Astrocyte (in vitro differentiated cells and primary cell): ENCODE results near the gene UBE2E1. TPM values are rescaled to one million over a fixed set of nuclear protein-coding genes. Genes with fewer than 3 reads are reported as not detected.
A peak's percentile ranks its signal among the peaks of the same experiment; 100 is the strongest.

Experiments used
- DNase-seq: peaks from one replicate; pipeline ENCODE4 v3.0.0-alpha.2; 2010; ENCODE audit warnings: low read depth
- FAIRE-seq: peaks from 2 replicates; lab custom pipeline; 2011; peaks lifted over from hg19 to GRCh38; lab: Jason Lieb, UNC
- H2AFZ ChIP-seq: 2 replicates; pipeline ENCODE4 v1.6.0; 2012; ENCODE audit warnings: low read depth, low read length, inconsistent platforms
- H3K27ac ChIP-seq: 2 replicates; pipeline ENCODE4 v1.5.1; 2011; ENCODE audit warnings: low read depth, low read length, inconsistent platforms
- H3K27me3 ChIP-seq: 2 replicates; pipeline ENCODE4 v1.6.0; 2011; ENCODE audit warnings: low read length, inconsistent platforms; ENCODE audit not compliant: insufficient read depth
- H3K36me3 ChIP-seq: 2 replicates; pipeline ENCODE4 v1.5.1; 2011; ENCODE audit warnings: low read length, inconsistent platforms; ENCODE audit not compliant: insufficient read depth
- H3K4me1 ChIP-seq: 2 replicates; pipeline ENCODE4 v1.5.1; 2011; ENCODE audit warnings: low read length, inconsistent platforms; ENCODE audit not compliant: insufficient read depth
- H3K4me2 ChIP-seq: 2 replicates; pipeline ENCODE4 v1.6.0; 2012; ENCODE audit warnings: low read length, inconsistent platforms
- H3K4me3 ChIP-seq: 2 replicates; pipeline ENCODE4 v1.5.1; 2011; ENCODE audit warnings: low read depth, mild to moderate bottlenecking, low read length, inconsistent platforms; ENCODE audit not compliant: insufficient read depth
- H3K79me2 ChIP-seq: 2 replicates; pipeline ENCODE4 v1.6.0; 2012; ENCODE audit warnings: mild to moderate bottlenecking, low read length, inconsistent platforms; ENCODE audit not compliant: insufficient read depth
- H3K9ac ChIP-seq: 2 replicates; pipeline ENCODE4 v1.6.0; 2012; ENCODE audit warnings: mild to moderate bottlenecking, low read length, inconsistent platforms
- H3K9me3 ChIP-seq: 2 replicates; pipeline ENCODE4 v1.5.1; 2012; ENCODE audit warnings: low read depth, mild to moderate bottlenecking, low read length, inconsistent platforms; ENCODE audit not compliant: insufficient read depth
- H4K20me1 ChIP-seq: 2 replicates; pipeline ENCODE4 v1.6.0; 2012; ENCODE audit warnings: low read length, inconsistent platforms; ENCODE audit not compliant: insufficient read depth
- H3K27ac Mint-ChIP-seq: one replicate; pipeline ENCODE4 v1.8.0; 2021; ENCODE audit warnings: mild to moderate bottlenecking, mixed read lengths; ENCODE audit not compliant: unreplicated experiment
- H3K27me3 Mint-ChIP-seq: one replicate; pipeline ENCODE4 v1.8.0; 2021; ENCODE audit warnings: low read depth, mixed read lengths; ENCODE audit not compliant: unreplicated experiment
- H3K36me3 Mint-ChIP-seq: one replicate; pipeline ENCODE4 v1.8.0; 2021; ENCODE audit warnings: low read depth, mixed read lengths; ENCODE audit not compliant: unreplicated experiment
- H3K4me1 Mint-ChIP-seq: one replicate; pipeline ENCODE4 v1.8.0; 2021; ENCODE audit warnings: low read depth, mixed read lengths; ENCODE audit not compliant: unreplicated experiment
- H3K4me3 Mint-ChIP-seq: one replicate; pipeline ENCODE4 v1.8.0; 2021; ENCODE audit warnings: mild to moderate bottlenecking, moderate library complexity, mixed read lengths; ENCODE audit not compliant: unreplicated experiment
- H3K9me3 Mint-ChIP-seq: one replicate; pipeline ENCODE4 v1.8.0; 2021; ENCODE audit warnings: mild to moderate bottlenecking, mixed read lengths; ENCODE audit not compliant: unreplicated experiment
- EZH2 ChIP-seq: IDR thresholded peaks from 2 replicates; pipeline ENCODE4 v1.6.1; 2012; ENCODE audit warnings: mild to moderate bottlenecking, low read length, inconsistent platforms; ENCODE audit not compliant: insufficient read depth
- total RNA-seq: library from RNA; stranded (reverse); gene quantifications from 2 replicates; pipeline ENCODE4 v1.2.1, GENCODE V29; 2021
- TF ChIP-seq, protein P1 (sequence below): IDR thresholded peaks from 2 replicates; pipeline ENCODE4 v1.5.1; 2011; ENCODE audit warnings: low read depth, mild to moderate bottlenecking, inconsistent platforms, low read length, moderate library complexity; ENCODE audit not compliant: insufficient read depth

UBE2E1 gene
- total RNA-seq, 1 donor from 2014 or later: 150 TPM

DNA sequence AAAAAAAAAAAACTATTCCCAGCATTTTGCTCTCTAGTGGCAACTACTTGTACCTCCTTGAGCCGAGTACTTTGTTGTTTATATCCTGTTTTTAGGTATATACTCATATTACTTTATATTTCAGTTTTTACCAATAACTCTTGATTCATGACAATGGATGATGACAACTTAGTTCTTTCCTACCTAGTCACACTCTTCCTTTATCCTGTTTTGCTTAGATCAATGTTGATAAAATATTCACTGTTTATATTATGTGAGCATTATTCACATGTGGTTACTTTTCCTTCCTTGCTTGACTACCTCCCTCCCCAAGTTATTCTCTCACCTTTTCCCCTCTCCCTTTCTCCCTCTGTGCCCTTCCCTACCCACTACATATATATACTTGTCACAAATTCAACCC, 57.3 kb downstream of the UBE2E1 start:
- FAIRE-seq (no peak), DNase-seq (peak; percentile 32)
- H3K27me3 Mint-ChIP-seq: no peaks in the 10 kb centered on the region
- H3K27ac Mint-ChIP-seq: no peak overlapping the region
- Histone ChIP-seq H3K4me2 (no peak overlapping the region), H3K9ac (no peak overlapping the region), H3K4me3 (no peak overlapping the region), H4K20me1 (peaks cover 79% of the 10 kb centered on the region), H2AFZ (no peak overlapping the region), H3K9me3 (no peaks in the 10 kb centered on the region), H3K79me2 (peaks cover 62% of the 10 kb centered on the region), H3K27me3 (no peaks in the 10 kb centered on the region), H3K36me3 (no peaks in the 10 kb centered on the region), H3K27ac (no peak overlapping the region), H3K4me1 (peaks cover 14% of the 10 kb centered on the region)
- peaks cover 21% of the 10 kb centered on the region for H3K36me3 Mint-ChIP-seq
- H3K4me1 Mint-ChIP-seq: peaks cover 46% of the 10 kb centered on the region
- TF ChIP-seq EZH2: no peak
- TF ChIP-seq, protein P1, sequence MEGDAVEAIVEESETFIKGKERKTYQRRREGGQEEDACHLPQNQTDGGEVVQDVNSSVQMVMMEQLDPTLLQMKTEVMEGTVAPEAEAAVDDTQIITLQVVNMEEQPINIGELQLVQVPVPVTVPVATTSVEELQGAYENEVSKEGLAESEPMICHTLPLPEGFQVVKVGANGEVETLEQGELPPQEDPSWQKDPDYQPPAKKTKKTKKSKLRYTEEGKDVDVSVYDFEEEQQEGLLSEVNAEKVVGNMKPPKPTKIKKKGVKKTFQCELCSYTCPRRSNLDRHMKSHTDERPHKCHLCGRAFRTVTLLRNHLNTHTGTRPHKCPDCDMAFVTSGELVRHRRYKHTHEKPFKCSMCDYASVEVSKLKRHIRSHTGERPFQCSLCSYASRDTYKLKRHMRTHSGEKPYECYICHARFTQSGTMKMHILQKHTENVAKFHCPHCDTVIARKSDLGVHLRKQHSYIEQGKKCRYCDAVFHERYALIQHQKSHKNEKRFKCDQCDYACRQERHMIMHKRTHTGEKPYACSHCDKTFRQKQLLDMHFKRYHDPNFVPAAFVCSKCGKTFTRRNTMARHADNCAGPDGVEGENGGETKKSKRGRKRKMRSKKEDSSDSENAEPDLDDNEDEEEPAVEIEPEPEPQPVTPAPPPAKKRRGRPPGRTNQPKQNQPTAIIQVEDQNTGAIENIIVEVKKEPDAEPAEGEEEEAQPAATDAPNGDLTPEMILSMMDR: no peak
- H3K9me3 Mint-ChIP-seq: peaks cover 2% of the 10 kb centered on the region
- peak overlapping the region; percentile 54 for H3K4me3 Mint-ChIP-seq

DNA sequence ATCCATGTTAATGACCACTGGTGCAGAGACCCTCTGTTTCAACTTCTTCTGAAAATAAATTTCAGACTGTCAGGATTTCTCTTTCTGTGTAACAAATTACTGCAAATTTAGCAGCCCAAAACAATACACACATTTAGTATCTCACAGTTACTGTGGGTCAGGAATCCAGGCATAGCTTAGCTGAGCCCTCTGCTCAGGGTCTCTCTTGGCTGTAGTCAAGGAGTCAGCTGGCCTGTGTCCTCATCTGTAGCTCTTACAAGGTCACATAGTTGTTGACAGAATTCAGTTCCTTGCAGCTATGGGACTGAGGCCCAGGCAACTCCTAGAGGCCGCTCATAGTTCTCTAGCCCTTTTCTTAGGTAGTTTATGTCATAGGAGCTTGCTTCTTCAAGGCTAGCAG, 59.2 kb downstream of the UBE2E1 start:
- H3K4me1 Mint-ChIP-seq: peaks cover 41% of the 10 kb centered on the region
- H3K4me2 ChIP-seq: no peak overlapping the region
- no peak overlapping the region for H3K4me3 Mint-ChIP-seq
- H3K9ac ChIP-seq: no peak overlapping the region
- peaks cover 2% of the 10 kb centered on the region for H3K9me3 Mint-ChIP-seq
- H3K9me3 ChIP-seq: no peaks in the 10 kb centered on the region
- H3K27ac Mint-ChIP-seq: no peak overlapping the region
- H3K27me3 Mint-ChIP-seq: no peaks in the 10 kb centered on the region
- H3K27ac ChIP-seq: no peak overlapping the region
- H3K79me2 ChIP-seq: peaks cover 53% of the 10 kb centered on the region
- TF ChIP-seq EZH2: no peak
- TF ChIP-seq, protein P1: no peak
- DNase-seq (no peak), FAIRE-seq (no peak)
- H3K4me1 ChIP-seq: peaks cover 10% of the 10 kb centered on the region
- H3K4me3 ChIP-seq: no peak overlapping the region
- H3K27me3 ChIP-seq: no peaks in the 10 kb centered on the region
- no peaks in the 10 kb centered on the region for H3K36me3 ChIP-seq
- peaks cover 21% of the 10 kb centered on the region for H3K36me3 Mint-ChIP-seq
- H2AFZ ChIP-seq: no peak overlapping the region
- peaks cover 80% of the 10 kb centered on the region for H4K20me1 ChIP-seq

DNA sequence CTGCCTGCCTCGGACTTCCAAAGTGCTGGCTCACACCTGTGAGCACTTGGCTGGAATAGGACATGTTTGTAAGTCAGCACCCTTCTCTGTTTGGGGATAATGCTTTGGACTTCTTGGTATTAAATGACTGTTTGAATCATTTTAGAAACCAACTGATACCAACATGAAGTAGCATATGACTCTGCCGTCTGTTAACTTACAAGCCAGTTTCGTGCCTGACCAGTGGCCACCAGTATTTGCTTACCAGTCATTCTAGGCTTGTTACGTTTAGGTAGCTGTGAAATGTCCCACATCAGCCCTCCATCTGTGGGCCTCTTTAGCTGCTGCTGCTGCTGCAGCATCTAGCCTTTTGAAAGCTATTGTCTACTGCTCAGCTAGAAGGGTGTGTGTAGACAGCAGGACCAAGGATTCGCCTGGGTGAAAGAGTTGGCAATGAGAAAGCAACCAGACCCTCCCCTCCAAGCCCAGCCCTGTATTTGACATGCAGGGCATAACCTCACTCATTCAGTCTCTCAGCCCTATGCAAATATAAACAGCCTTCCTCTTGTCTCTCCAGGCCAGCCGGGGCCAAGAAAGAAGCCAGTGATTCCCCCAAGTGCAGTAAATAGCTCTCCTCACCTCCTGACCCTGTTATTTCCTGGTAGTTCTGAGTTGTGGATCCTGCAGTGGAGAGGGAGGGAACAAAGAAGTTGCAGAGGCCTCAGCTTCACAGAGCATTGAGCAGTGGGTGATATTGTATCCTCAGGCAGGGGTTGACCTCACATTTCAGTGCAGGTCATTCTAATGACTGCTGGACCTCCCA, 60.0 kb downstream of the UBE2E1 start:
- FAIRE-seq (no peak), DNase-seq (no peak)
- Histone ChIP-seq H3K4me3 (no peak overlapping the region), H3K9me3 (no peaks in the 10 kb centered on the region), H3K4me1 (peaks cover 10% of the 10 kb centered on the region), H3K4me2 (peak overlapping the region; percentile 32), H3K9ac (no peak overlapping the region), H2AFZ (no peak overlapping the region), H3K27me3 (no peaks in the 10 kb centered on the region), H3K36me3 (no peaks in the 10 kb centered on the region), H4K20me1 (peaks cover 78% of the 10 kb centered on the region), H3K27ac (no peak overlapping the region), H3K79me2 (peaks cover 48% of the 10 kb centered on the region)
- no peaks in the 10 kb centered on the region for H3K27me3 Mint-ChIP-seq
- H3K9me3 Mint-ChIP-seq: peaks cover 2% of the 10 kb centered on the region
- peaks cover 21% of the 10 kb centered on the region for H3K36me3 Mint-ChIP-seq
- TF ChIP-seq, protein P1: no peak
- no peak for TF ChIP-seq EZH2
- H3K4me3 Mint-ChIP-seq: no peak overlapping the region
- H3K27ac Mint-ChIP-seq: peak overlapping the region; percentile 50
- H3K4me1 Mint-ChIP-seq: peaks cover 39% of the 10 kb centered on the region
